Measurements from ENCODE around the gene ABHD12.

ABHD12 gene

GRCh38 chr20:25356271-25356933, 34.2 kb downstream of the ABHD12 start:
- H2AFZ ChIP-seq (ENCODE audit: low read depth, low read length), result no peak overlapping the region
- peaks cover 92% of the 10 kb centered on the region for H3K79me2 ChIP-seq (ENCODE audit: insufficient read depth, low read length)
- H3K4me3 ChIP-seq (ENCODE audit: low read depth in 1 of 2, low read length in 2 of 2), result no peak overlapping the region
- H3K4me2 ChIP-seq (ENCODE audit: insufficient read depth, low read length), result no peak overlapping the region
- ATAC-seq (ENCODE audit: insufficient read depth, low read depth) (no peak; the same call in 2 of the 3 replicates), DNase-seq (no peak)
- H3K4me1 ChIP-seq (ENCODE audit: insufficient read depth, low read length), result 0 out of 2 replicates have a peak, but pooled peaks cover 3% of the 10 kb centered on the region
- no peaks in the 10 kb centered on the region for H3K27me3 ChIP-seq (ENCODE audit: insufficient read depth, low read length, poor library complexity)
- no peak overlapping the region for H3K9ac ChIP-seq (ENCODE audit: low read depth, low read length)
- H3K36me3 ChIP-seq (ENCODE audit: insufficient read depth, low read length), result peaks cover 9% of the 10 kb centered on the region; the same call in 1 of the 2 replicates
- peak overlapping the region; percentile 39 for H3K27ac ChIP-seq (ENCODE audit: low read length)
- peaks cover 57% of the 10 kb centered on the region for H4K20me1 ChIP-seq (ENCODE audit: insufficient read depth, low read length)
- no peak for TF ChIP-seq CTCF (IDR thresholded peaks at IDR 0.05; ENCODE audit: borderline replicate concordance, extremely low read depth, low read length, poor library complexity, severe bottlenecking)
- no peaks in the 10 kb centered on the region for H3K9me3 ChIP-seq (ENCODE audit: insufficient read depth, low read length, severe bottlenecking)

DNA sequence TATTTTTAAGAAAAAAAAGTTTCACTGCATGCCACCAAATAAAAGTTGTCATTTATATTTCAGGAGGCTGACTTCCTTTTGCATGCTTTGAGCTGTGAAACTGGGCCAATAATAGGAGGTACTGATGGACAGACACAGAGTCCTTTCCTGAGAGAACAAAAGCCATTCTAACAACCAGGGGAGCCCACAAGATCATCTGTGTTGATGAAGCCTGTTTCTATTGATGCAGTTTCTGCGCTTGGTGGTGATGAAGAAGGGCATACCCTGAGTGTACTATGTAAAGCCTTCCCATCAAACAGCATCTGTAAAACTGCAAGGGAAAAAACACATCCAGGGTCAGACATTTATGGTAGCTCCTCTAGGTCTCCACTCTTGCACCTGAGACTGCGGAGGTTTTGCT, 34.8 kb downstream of the ABHD12 start:
- DNase-seq (no peak), ATAC-seq (ENCODE audit: insufficient read depth, low read depth) (no peak)
- Histone ChIP-seq H3K9me3 (ENCODE audit: insufficient read depth, low read length, severe bottlenecking) (no peaks in the 10 kb centered on the region), H3K9ac (ENCODE audit: low read depth, low read length) (no peak overlapping the region), H3K27me3 (ENCODE audit: insufficient read depth, low read length, poor library complexity) (no peaks in the 10 kb centered on the region), H3K4me3 (ENCODE audit: low read depth in 1 of 2, low read length in 2 of 2) (no peak overlapping the region), H3K36me3 (ENCODE audit: insufficient read depth, low read length) (peaks cover 9% of the 10 kb centered on the region; the same call in 1 of the 2 replicates), H3K4me1 (ENCODE audit: insufficient read depth, low read length) (0 out of 2 replicates have a peak, but pooled peaks cover 3% of the 10 kb centered on the region), H2AFZ (ENCODE audit: low read depth, low read length) (no peak overlapping the region), H3K27ac (ENCODE audit: low read length) (no peak overlapping the region), H3K4me2 (ENCODE audit: insufficient read depth, low read length) (no peak overlapping the region), H3K79me2 (ENCODE audit: insufficient read depth, low read length) (peaks cover 92% of the 10 kb centered on the region), H4K20me1 (ENCODE audit: insufficient read depth, low read length) (peaks cover 59% of the 10 kb centered on the region)
- TF ChIP-seq CTCF (IDR thresholded peaks at IDR 0.05; ENCODE audit: borderline replicate concordance, extremely low read depth, low read length, poor library complexity, severe bottlenecking) (no peak), EZH2 (IDR thresholded peaks at IDR 0.05; ENCODE audit: borderline replicate concordance, low read depth, low read length, severe bottlenecking) (no peak)

- Histone ChIP-seq H2AFZ (ENCODE audit: low read depth, low read length) (no peak overlapping the region), H3K79me2 (ENCODE audit: insufficient read depth, low read length) (peaks cover 93% of the 10 kb centered on the region), H3K36me3 (ENCODE audit: insufficient read depth, low read length) (peaks cover 9% of the 10 kb centered on the region; the same call in 1 of the 2 replicates), H3K4me3 (ENCODE audit: low read depth in 1 of 2, low read length in 2 of 2) (no peak overlapping the region), H3K27ac (ENCODE audit: low read length) (no peak overlapping the region), H3K9ac (ENCODE audit: low read depth, low read length) (no peak overlapping the region), H4K20me1 (ENCODE audit: insufficient read depth, low read length) (peaks cover 53% of the 10 kb centered on the region), H3K4me1 (ENCODE audit: insufficient read depth, low read length) (0 out of 2 replicates have a peak, but pooled peaks cover 3% of the 10 kb centered on the region), H3K4me2 (ENCODE audit: insufficient read depth, low read length) (no peak overlapping the region), H3K9me3 (ENCODE audit: insufficient read depth, low read length, severe bottlenecking) (no peaks in the 10 kb centered on the region), H3K27me3 (ENCODE audit: insufficient read depth, low read length, poor library complexity) (no peaks in the 10 kb centered on the region)
- DNase-seq (no peak), ATAC-seq (ENCODE audit: insufficient read depth, low read depth) (no peak)
- TF ChIP-seq EZH2 (IDR thresholded peaks at IDR 0.05; ENCODE audit: borderline replicate concordance, low read depth, low read length, severe bottlenecking) (no peak), CTCF (IDR thresholded peaks at IDR 0.05; ENCODE audit: borderline replicate concordance, extremely low read depth, low read length, poor library complexity, severe bottlenecking) (no peak)
Observed at GRCh38 chr20:25355011-25355595, 35.5 kb downstream of the ABHD12 start.

All from DND-41 (cell line).